Fibroblast of gingiva (primary cell): Measurements from ENCODE around the gene CENPF.
A peak's percentile ranks its signal among the peaks of the same experiment; 100 is the strongest.
"Not testable (repeated sequence)": the region's sequence is repeated elsewhere in the genome, so short reads cannot be mapped to it uniquely, and the experiment has no call there.

Experiments
- DNase-seq: peaks from one replicate; pipeline ENCODE4 v3.0.0-alpha.2; 2011; ENCODE audit warnings: low read depth

Gene CENPF, protein sequence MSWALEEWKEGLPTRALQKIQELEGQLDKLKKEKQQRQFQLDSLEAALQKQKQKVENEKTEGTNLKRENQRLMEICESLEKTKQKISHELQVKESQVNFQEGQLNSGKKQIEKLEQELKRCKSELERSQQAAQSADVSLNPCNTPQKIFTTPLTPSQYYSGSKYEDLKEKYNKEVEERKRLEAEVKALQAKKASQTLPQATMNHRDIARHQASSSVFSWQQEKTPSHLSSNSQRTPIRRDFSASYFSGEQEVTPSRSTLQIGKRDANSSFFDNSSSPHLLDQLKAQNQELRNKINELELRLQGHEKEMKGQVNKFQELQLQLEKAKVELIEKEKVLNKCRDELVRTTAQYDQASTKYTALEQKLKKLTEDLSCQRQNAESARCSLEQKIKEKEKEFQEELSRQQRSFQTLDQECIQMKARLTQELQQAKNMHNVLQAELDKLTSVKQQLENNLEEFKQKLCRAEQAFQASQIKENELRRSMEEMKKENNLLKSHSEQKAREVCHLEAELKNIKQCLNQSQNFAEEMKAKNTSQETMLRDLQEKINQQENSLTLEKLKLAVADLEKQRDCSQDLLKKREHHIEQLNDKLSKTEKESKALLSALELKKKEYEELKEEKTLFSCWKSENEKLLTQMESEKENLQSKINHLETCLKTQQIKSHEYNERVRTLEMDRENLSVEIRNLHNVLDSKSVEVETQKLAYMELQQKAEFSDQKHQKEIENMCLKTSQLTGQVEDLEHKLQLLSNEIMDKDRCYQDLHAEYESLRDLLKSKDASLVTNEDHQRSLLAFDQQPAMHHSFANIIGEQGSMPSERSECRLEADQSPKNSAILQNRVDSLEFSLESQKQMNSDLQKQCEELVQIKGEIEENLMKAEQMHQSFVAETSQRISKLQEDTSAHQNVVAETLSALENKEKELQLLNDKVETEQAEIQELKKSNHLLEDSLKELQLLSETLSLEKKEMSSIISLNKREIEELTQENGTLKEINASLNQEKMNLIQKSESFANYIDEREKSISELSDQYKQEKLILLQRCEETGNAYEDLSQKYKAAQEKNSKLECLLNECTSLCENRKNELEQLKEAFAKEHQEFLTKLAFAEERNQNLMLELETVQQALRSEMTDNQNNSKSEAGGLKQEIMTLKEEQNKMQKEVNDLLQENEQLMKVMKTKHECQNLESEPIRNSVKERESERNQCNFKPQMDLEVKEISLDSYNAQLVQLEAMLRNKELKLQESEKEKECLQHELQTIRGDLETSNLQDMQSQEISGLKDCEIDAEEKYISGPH (N-terminal part only)

DNA sequence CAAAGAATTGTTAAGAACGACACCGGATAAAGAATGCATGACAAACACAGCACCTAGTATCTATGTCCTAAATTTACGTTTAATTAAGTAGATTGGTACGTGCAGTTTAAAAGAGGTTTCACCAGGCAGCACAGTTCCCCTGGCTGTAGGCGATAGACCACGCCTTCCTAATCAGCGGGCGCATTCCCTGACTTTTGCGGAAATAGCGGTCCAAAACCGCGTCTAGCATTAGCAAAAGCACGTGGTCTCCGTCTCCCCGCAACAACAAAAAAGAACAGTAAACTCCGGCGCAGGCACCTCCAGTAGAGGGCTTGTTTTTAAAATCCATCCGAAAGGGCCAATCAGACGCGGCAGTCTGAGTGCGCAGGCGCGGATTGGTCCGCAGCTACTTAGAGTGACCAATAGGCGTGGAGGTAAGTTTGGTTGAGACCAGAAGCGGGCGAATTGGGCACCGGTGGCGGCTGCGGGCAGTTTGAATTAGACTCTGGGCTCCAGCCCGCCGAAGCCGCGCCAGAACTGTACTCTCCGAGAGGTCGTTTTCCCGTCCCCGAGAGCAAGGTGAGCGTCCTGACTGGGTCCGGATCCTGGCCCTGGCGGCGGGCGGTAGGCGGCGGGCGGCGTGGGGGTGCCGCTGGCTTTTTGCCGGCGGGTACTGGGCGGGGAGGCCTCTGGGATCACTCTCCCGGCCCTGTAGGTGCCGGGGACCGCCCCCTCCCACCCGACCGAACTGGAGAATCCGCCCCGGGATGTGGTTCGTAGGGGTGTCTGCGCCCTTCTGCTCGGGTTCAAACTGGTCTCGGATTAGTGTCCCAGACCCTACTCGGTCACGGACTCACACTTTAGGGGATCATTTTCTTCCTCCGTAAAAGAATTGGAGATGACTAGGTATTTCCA is at the start of gene CENPF:
CENPF (plus strand) TSS at position 432 of the 894 bp plus-strand sequence. CDS start 10,560 bp downstream, outside the sequence.
- peak; percentile 99 for DNase-seq

DNA sequence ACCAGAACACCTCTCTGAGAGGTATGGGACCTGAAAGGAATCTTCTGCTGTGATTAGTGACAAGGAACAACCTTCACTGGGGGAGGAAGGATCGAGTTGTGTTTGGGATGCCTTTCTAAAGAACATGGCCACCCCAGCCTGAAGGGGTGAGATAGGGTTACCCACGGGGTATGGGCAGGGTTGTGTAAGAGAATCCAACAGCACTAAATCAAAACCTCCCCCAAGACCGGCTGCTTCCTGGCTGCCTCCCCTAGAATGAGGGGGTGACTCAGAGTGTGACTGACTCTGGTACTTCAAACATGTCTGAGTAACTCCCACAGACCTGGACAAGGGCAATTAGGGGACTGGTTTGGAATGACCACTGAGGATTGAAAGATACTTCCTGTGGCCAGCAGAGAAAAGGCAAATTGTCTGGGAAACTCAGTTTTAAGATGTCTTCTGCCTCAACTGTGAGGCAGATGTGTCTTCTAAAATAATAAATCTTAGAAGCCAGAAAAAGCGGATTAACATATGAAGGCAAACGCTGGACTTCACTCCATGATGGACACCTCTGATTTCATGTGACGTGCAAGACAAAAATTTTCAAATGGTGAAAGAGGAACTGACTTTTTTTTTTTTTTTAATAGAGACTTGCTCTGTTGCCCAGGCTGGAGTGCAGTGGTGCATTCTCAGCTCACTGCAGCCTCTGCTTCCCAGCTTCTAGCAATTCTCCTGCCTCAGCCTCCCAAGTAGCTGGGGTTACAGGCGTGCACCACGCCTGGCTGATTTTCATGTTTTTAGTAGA is 44.9 kb upstream of the CENPF start:
- DNase-seq = peak; percentile 65

DNA sequence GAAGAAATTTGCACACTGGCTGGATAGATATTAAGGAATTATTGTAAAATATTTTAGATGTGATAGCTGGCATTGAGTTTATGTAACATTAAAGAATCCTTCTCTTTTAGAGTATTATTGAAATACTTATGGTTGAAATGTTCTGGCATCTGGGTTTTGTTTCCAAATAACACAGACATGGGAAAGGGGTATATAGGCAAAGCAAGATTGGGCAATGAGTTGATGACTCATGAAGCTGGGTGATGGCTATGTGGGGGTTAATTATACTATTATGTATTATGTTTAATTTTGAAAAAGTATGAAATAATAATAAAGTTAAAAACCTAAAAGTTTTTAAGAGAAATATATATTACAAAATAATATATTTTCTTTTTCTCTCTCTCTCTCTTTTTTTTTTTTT is 39.1 kb upstream of the CENPF start:
- DNase-seq = peak; percentile 64

DNA sequence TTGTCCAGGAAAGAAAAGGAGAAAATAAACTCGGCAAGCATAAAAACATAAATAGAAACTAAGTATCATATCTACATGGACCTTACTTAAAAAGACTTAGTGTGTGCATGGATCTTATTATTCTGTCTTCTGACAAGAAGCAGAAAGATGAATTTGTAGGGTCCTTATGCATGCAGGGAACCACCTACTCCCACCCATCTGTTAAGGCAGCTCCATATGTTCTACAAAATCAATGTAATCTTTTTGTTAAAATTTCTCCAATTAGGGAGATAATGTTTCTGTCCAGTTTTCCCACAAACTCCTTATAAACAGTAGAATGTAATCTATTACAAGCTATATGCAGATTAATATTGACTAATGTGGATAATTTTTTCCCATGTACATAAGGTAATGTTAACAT is 37.7 kb upstream of the CENPF start:
- no peak for DNase-seq

DNA sequence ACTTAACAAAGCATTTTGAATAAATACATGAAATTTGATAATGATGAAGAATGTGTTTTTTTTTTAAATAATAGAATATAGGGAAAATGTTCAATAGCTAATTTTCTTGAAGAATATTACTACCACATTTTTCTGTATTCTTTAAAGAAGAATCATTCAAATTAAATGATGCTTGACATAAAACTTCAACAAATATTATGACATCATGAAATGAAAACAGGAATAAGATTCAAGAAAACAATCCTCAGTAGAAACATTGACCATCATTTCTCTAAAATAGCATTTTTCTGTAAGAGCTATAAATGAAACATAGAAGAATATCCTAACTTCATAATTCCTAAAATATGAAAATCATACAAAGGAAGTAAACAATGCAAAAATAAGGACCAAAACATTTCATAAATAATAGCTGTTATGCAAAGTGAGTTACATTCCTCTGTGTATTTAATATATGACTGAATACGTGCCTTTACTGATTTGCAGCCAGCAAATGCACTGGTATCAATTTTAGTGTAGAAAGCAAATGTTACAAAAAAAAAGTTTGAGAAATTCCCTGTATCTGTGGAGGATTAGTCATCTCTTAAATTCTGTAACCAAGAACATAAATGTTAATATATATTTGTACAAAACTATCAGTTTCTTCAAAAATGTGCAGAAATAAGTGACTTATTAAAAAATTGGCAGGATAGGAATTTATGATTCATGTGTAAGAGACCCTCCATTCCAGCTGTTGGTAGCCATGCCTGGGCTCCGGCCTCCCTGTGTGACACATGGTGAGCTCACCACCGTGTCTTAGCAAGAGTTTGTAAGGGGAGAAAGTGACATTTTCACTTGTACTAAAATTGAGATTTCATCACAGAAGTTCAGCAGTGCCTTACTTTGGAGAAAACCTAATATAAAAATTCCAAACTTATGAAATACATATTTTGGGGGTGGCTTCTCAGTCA is 36.6 kb upstream of the CENPF start:
- peak; percentile 90 for DNase-seq

DNA sequence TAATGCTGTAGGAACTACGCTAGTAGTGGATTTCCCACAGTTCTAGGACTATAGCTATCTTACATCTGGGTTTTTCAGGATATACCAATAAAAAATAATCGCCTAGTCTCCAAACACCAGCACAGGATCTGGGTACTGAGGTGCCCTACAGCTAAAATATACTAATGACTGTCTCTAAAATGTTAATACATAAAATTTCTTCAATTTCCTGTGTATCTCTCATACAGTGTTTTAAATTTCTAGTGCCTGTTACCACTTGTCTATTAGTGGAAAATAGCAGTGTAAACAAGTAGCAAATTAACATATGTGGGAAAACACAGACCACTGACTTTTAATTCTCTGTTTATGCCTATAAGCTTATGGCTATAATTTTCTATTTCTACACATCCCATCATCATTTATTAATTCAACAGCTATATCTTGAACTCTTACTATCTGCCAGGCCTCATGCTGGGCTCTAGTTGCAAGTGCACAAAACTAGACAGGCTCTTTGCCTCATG is 35.5 kb upstream of the CENPF start:
- DNase-seq = no peak

DNA sequence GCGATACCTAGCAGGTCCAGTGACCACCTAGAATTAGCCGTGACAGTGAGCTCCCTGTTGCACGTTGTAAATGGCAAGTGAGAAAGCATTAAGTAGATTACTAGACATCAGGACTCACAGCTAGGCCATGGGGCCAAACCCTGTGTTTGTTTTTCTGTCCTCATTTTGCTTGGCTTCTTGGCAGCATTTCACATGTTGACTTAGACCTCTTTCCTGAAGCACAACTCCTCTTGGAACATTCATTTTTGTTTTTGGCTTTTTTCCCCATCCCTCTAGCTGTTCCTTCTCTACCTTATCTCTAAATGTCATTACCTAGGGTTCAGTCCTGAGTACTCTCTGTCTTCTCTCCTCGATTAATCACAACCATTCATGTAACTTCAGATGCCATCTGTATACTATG is 34.7 kb upstream of the CENPF start:
- peak; percentile 37 for DNase-seq

DNA sequence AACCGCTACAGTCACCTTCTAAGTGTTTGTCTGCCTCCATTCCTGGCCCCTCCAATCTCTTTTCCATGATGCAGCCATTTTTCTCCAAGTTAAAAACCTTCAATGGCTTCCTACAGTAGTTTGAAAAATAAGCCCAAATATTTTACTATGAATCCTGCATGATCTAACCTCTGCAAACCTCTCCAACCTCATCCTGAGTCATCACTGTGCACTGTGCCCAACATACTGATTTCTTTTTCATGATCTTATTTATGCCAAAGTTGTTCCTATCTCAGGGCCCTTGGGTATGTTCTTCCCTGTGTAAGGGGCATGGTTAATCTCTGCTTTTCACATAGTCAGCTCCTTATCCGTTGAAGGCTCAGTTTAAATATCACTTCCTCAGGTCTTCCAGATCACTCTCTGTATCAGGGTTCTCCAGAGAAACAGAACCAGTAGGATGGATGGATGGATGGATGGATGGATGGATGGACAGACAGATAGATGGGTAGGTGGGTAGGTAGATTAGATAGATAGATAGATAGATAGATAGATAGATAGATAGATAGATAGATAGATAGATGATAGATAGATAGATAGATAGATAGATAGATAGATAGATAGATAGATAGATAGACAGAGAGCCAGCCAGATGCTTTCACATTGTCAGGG is 33.5 kb upstream of the CENPF start:
- peak; percentile 27 for DNase-seq

DNA sequence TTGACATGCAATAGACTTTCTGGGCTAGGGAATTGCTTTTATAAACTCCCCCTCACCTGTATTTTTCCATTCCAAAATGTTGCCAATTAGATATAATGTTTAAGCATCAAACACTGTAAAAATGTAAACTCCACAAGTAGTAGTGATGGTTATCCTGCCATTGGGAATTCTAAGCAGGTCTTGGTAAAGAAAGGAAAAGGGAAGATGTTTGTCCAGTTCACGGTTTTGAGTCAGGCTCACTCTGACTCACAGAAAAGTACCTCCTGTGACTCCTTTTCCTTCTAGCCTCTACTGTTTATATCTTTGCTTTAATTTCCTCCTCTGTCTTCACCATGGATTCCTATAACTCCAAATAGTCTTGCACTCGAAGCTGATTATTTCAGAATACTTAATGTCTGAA is 32.6 kb upstream of the CENPF start:
- DNase-seq = no peak

DNA sequence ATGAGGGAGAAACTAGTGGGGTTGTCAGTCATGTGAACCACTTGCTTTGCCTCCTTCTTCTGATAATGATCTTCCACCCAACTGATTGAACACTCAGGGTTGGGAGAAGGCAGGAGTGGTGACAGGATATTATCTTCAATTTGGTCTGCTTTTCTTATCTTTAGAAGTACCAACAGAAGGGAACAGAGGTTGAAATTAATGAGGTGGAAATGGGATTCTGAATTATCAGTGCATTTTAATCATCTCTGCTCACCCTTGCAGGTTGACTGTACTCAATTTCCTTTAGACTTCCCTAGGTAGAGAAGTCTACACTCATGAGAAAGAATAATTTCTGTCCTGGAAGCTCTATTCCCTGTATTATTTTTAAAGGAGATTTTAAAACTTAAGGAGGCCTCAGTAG is 31.7 kb upstream of the CENPF start:
- no peak for DNase-seq

DNA sequence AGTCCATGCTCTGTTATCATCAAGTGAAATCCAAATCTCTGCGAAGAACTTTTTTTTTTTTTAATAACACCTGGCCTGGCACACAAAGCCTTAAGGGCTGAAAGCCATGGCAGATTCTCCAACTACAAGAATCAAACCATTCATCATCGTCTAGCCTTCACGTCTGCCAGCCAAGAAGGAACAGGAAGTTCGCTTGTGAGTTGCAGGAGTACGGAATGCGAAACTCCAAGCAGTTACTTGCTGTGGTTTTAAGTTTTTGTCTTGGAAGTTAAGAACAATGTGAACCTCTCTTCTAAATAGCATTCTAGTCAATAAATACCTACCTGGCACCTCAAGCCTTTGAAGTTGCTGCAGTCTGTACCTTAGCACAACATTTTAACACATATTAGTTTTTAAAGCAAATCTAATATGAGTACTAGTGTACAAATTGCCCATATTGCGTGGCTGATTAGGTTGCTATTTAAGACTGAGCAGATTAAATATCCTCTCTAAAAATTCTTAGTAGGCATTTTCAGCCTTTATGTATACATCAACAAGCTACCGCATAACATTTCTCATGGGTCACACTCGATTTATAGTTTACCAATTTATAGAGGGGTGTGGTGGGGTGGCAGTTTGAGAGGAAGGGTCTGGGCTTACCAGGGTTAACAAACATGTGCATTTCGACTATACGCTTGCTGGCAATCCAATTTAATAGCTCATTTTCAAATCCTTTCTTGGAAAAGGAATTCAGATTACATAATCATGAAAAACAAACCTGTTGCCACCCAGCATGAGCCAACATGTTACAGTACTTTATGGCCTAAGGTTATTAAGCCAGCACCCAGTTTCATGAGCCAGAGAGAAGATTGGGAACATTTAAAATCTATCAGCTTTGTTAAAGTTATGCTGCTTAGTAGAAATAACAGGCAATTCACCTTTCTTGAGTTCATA is 29.3 kb upstream of the CENPF start:
- DNase-seq = no peak

DNA sequence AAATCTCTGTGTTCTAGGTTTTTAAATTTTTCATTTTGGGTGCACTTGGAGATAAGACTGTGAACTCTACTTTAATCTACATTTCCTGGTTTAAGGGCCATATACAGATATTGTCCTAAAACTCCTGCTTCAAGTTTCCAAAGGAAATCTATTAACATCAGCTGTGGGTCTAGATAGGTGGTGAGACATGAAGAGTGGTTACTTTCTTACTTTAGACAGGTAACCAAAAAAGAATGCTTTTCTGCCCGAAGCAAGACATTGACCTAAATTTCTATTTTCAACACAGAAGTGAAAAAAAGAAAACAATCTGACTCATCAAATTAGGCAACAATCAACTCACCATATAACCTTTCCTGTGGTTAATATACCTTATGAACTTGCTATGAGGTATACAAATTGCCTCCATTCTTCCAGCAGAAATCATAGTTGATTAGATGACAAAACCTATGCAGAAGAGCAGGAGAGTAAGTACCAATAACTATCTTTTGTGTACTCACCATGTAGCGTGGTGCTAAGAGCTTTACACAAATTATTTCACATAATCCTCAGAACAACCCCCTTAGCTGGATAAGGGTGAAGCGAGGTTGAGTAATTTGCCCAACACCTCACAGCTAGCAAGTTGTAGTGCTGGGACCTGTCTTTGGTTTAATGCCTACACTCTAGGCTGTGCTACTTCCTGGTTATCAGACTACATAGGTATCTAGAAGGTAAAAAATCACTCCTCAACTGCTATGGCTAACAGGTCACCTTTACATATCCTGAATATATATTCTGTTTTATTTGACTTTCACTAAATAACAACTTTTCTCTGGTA is 28.2 kb upstream of the CENPF start:
- no peak for DNase-seq

DNA sequence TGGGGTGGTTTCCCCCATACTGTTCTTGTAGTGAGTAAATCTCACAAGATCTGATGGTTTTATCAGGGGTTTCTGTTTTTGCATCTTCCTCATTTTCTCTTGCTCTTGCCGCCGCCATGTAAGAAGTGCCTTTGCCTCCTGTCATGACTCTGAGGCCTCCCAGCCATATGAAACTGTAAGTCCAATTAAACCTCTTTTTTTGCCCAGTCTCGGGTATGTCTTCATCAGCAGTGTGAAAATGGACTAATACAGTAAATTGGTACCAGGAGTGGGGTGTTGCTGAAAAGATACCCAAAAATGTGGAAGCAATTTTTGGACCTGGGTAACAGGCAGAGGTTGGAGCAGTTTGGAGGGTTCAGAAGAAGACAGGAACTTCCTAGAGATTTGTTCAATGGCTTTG is 26.9 kb upstream of the CENPF start:
- DNase-seq = not testable (repeated sequence)

DNA sequence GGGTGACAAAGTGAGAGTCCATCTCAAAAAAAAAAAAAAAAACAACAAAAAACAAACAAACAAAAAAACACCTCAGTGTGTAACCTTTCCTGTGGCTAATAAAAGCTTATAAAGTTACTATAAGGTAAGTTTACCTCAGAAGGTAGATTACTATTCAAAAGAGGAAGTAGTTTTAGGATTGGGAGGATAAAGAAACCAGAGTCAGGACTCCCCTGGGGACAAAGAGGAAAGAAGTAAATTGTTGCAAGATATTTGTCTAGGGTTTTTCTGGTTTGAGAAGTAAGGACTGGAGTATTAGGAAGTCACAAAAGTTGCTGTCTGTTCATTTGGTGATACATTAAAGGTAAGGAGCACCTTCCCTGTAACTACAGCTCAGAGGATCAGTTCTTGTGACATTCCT is 23.8 kb upstream of the CENPF start:
- DNase-seq = no peak

DNA sequence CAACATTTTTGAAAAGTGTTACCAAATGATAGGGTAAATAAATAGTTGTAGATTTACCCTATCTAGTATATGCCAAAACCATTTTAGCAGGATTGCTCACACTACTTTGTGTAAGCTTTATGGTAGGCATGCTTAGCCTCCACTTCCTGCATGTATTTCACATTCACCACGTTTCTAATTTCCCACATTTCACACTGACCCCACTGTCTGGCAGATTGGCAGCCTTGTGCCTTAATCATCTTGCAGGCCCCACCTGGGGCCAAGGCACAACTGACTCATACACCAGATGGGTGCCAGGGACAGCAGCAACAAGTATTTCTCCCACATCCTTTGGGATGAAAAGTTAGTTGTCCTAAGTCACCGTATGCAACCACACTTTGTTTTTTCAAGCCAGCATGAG is 21.2 kb upstream of the CENPF start:
- peak; percentile 80 for DNase-seq

DNA sequence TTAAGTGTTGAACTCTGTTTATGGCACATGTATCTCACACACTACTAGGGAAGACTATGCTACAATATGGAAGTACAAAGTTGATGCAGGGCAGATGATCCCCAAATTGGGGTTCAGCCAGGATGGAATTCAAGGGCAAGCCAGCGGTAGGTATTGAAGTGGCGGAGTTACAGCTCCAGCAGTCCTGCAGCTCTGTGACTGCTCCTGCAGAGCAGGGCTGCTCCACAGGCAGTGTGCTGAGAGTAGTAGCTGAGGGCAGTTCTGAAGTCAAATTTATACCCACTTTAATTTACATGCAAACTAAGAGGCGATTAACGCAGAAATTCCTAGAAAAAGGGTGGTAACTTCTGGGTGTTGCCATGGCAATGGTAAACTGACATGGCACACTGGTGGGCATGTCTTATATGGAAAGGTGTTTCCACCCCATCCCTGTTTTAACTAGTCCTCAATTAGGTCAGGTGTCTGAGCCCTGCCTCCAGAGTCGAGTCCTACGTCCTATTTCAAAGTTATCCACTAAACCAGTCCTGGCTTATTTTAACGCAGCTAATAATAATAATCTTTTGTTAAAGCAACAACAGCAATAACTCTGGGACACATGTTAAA is 20.6 kb upstream of the CENPF start:
- no peak for DNase-seq
